ENCODE measurements around the gene FBXO15.

- TF ChIP-seq CTCF (IDR thresholded peaks at IDR 0.05) (no peak), POLR2A (IDR thresholded peaks at IDR 0.05) (no peak)
Measured at GRCh38 chr18:74097803-74098202, 49.8 kb downstream of the FBXO15 start.
